Stimulated activated effector memory CD8-positive, alpha-beta T cell treated with anti-CD3 and anti-CD28 coated beads, Interleukin-12 subunit alpha, Interleukin-12 subunit beta, amount 100 ng/mL, for 72 hours (primary cell): ENCODE results near the gene EMP3.
"Not testable (repeated sequence)": the region's sequence is repeated elsewhere in the genome, so short reads cannot be mapped to it uniquely, and the experiment has no call there.

Experiments
- ATAC-seq: fragments of 150-1000 bp; cut with Tn5 transposase; 2 replicates; pipeline ENCODE4 v1.10.0; 2021
- DNase-seq, 2 donors: peaks; one replicate each; pipeline ENCODE4 v3.0.0; 2021 to 2022; ENCODE audit warnings: low spot score in 2 of 2
- H3K27ac Mint-ChIP-seq: one replicate; pipeline ENCODE4 v1.8.0; 2022; ENCODE audit warnings: mild to moderate bottlenecking, mixed read lengths
- H3K36me3 Mint-ChIP-seq: one replicate; pipeline ENCODE4 v1.8.0; 2022; ENCODE audit warnings: mild to moderate bottlenecking, mixed read lengths
- H3K4me1 Mint-ChIP-seq: one replicate; pipeline ENCODE4 v1.8.0; 2022; ENCODE audit warnings: mixed read lengths
- H3K4me3 Mint-ChIP-seq: one replicate; pipeline ENCODE4 v1.8.0; 2022; ENCODE audit warnings: mild to moderate bottlenecking, mixed read lengths
- H3K9me3 Mint-ChIP-seq: one replicate; pipeline ENCODE4 v1.8.0; 2022; ENCODE audit warnings: mixed read lengths

The EMP3 gene

GRCh38 chr19:48325265-48325910, at the start of gene EMP3:
TSS of gene EMP3 (plus strand) at chr19:48325552. CDS start at chr19:48326845, 1,293 bp downstream.
- ATAC-seq (peak; percentile 56), DNase-seq (peak; percentile 48 to 85)
- H3K4me3 Mint-ChIP-seq = peak within 1 kb of the TSS; percentile 98
- peak within 1 kb of the TSS; percentile 98 for H3K27ac Mint-ChIP-seq
- peaks cover 91% of the 10 kb centered on the region for H3K4me1 Mint-ChIP-seq
- H3K9me3 Mint-ChIP-seq = no peaks in the 10 kb centered on the region
- peaks cover 84% of the 10 kb centered on the region for H3K36me3 Mint-ChIP-seq

DNA sequence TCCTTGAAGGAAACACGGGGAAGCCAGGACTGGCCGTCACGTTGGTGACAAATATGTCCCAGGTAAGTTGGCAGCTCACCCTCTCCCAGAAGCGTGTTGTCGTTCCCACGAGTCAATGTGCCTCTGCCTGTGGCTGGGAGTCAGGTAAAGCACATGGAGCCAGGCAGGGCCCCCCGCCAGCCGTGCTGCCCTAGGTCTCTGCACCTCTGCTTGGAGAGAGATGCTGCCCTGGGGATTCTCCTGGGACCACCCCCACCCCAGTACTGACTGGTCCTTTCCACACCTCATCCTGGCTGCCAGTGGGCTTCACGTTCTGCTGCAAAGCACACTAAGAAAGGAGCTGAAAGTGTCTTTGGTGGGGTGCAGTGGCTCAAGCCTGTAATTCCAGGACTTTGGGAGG, 45.6 kb upstream of the EMP3 start:
- ATAC-seq (no peak), DNase-seq (no peak)
- H3K9me3 Mint-ChIP-seq = no peaks in the 10 kb centered on the region
- H3K4me1 Mint-ChIP-seq = no peaks in the 10 kb centered on the region
- no peaks in the 10 kb centered on the region for H3K36me3 Mint-ChIP-seq
- no peak overlapping the region for H3K4me3 Mint-ChIP-seq
- H3K27ac Mint-ChIP-seq = peak overlapping the region; percentile 29

GRCh38 chr19:48283908-48284307, 41.4 kb upstream of the EMP3 start:
- Mint-ChIP-seq H3K4me1 (no peaks in the 10 kb centered on the region), H3K36me3 (no peaks in the 10 kb centered on the region), H3K9me3 (no peaks in the 10 kb centered on the region), H3K27ac (no peak overlapping the region), H3K4me3 (no peak overlapping the region)
- DNase-seq (no peak), ATAC-seq (no peak)

GRCh38 chr19:48284896-48285295, 40.5 kb upstream of the EMP3 start:
- Mint-ChIP-seq H3K27ac (no peak overlapping the region), H3K4me3 (no peak overlapping the region), H3K9me3 (no peaks in the 10 kb centered on the region), H3K36me3 (no peaks in the 10 kb centered on the region), H3K4me1 (no peaks in the 10 kb centered on the region)
- no peak for DNase-seq
- no peak for ATAC-seq

GRCh38 chr19:48287748-48288147, 37.6 kb upstream of the EMP3 start:
- DNase-seq = no peak
- H3K36me3 Mint-ChIP-seq = no peaks in the 10 kb centered on the region
- H3K27ac Mint-ChIP-seq = no peak overlapping the region
- no peak for ATAC-seq
- no peaks in the 10 kb centered on the region for H3K9me3 Mint-ChIP-seq
- no peak overlapping the region for H3K4me3 Mint-ChIP-seq
- no peaks in the 10 kb centered on the region for H3K4me1 Mint-ChIP-seq

DNA sequence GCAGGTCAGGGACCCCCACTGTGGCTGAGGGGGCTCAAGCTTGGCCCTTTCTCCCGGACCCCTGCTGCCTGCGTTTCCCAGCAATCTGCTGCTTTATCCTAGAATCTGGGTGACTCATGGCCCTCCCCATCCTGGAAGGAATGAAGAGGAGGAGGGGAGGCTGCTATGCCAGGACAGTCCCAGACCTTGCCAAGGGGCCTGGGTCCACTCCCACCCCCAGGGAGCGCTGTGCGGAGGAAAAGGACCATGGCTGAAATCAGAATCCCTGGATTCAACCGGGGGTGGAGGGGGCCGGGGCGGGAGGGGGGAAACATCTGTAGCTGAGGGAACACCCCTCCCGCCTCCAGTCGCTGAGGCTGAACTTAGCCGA, 35.0 kb upstream of the EMP3 start:
- H3K36me3 Mint-ChIP-seq = no peaks in the 10 kb centered on the region
- no peak overlapping the region for H3K27ac Mint-ChIP-seq
- H3K4me1 Mint-ChIP-seq = no peaks in the 10 kb centered on the region
- no peak for DNase-seq
- H3K4me3 Mint-ChIP-seq = peak overlapping the region; percentile 68
- no peaks in the 10 kb centered on the region for H3K9me3 Mint-ChIP-seq
- no peak for ATAC-seq

DNA sequence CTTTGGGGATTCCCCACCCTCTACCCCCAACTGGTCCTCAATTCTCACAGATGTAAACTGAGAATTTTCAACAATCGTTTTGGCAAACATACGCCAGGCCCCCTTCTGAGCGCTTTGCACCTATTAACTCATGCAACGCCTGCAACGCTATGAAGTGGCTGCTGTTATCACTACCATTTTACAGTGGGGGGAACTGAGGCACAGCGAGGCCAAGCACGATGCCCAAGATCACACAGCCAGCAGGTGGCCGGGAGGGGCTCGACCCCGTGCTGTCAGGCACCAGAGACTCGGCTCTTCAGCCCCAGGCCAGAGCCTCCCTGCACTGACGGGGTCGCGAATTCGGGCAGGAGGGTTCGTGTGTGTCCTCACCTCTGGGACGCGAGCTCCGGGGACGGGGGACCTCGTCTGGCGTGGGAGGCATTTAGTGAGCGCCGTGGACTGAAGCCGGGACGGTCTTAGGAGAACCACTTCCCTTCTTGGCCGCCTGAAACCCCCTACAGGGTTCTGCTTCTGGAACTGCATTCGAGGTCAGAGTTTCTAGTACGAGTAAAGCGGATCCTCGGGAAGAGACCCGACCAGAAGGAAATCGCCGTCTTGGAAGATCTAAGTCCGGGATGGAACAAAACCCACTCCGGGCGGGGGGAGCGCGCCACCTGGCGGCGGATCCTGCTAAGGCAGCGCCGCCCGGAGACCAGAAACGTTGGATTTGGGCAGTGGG, 34.4 kb upstream of the EMP3 start:
- H3K4me1 Mint-ChIP-seq = no peaks in the 10 kb centered on the region
- H3K9me3 Mint-ChIP-seq = no peaks in the 10 kb centered on the region
- H3K36me3 Mint-ChIP-seq = no peaks in the 10 kb centered on the region
- no peak overlapping the region for H3K27ac Mint-ChIP-seq
- ATAC-seq (peak; percentile 70), DNase-seq (peak; percentile 66 to 81)
- peak overlapping the region; percentile 68 for H3K4me3 Mint-ChIP-seq

GRCh38 chr19:48291489-48291815, 33.9 kb upstream of the EMP3 start:
- H3K4me3 Mint-ChIP-seq = peak overlapping the region; percentile 68
- H3K27ac Mint-ChIP-seq, H3K36me3 Mint-ChIP-seq, H3K4me1 Mint-ChIP-seq, ATAC-seq, H3K9me3 Mint-ChIP-seq, DNase-seq: not testable (repeated sequence)

DNA sequence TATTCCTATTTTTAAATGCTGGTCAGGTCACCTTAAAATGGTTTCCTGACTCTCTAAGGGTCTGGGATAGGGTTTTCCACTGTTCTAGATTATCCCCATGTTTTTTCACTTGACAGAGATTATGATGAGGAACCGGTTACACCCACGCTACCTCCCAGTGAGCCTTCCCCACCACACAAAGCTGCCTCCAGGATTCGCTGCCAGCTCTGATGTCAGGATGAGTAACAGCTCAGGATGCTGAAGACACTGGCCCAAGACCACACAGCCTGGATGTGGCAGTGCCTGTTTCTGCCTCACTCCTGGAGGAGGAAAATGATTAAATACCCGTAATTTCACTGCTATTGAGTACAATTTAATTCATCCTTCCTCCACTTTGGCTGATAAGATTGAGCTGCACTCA, 32.6 kb upstream of the EMP3 start:
- ATAC-seq (no peak), DNase-seq (no peak)
- Mint-ChIP-seq H3K9me3 (no peaks in the 10 kb centered on the region), H3K27ac (no peak overlapping the region), H3K4me3 (no peak overlapping the region), H3K4me1 (no peaks in the 10 kb centered on the region), H3K36me3 (no peaks in the 10 kb centered on the region)

DNA sequence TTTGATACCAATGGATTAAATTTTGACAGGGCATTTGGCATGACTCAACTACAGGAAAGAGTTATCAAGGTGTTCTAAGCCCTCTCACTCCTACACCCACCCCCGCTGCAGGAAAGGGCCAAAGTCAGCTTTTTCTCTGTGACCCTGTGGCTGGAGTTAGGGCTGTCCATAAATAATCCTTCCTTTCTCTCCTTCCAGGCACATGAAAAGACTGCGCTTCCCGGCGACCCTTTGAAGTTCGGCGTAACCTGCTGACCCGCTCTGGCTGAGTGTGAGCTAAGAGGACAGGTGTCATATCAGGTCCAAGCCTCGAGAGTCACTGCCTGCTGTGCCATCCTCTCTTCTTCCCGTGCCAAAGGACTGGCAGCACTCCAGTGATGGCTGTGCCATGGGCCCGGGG, 29.9 kb upstream of the EMP3 start:
- no peak for ATAC-seq
- H3K4me1 Mint-ChIP-seq = no peaks in the 10 kb centered on the region
- no peaks in the 10 kb centered on the region for H3K36me3 Mint-ChIP-seq
- no peak overlapping the region for H3K27ac Mint-ChIP-seq
- no peak for DNase-seq
- no peak overlapping the region for H3K4me3 Mint-ChIP-seq
- H3K9me3 Mint-ChIP-seq = no peaks in the 10 kb centered on the region

GRCh38 chr19:48296963-48297734, 28.2 kb upstream of the EMP3 start:
- no peaks in the 10 kb centered on the region for H3K36me3 Mint-ChIP-seq
- H3K4me3 Mint-ChIP-seq = no peak overlapping the region
- ATAC-seq = no peak
- H3K4me1 Mint-ChIP-seq = no peaks in the 10 kb centered on the region
- H3K9me3 Mint-ChIP-seq = no peaks in the 10 kb centered on the region
- DNase-seq = no peak
- H3K27ac Mint-ChIP-seq = no peak overlapping the region

DNA sequence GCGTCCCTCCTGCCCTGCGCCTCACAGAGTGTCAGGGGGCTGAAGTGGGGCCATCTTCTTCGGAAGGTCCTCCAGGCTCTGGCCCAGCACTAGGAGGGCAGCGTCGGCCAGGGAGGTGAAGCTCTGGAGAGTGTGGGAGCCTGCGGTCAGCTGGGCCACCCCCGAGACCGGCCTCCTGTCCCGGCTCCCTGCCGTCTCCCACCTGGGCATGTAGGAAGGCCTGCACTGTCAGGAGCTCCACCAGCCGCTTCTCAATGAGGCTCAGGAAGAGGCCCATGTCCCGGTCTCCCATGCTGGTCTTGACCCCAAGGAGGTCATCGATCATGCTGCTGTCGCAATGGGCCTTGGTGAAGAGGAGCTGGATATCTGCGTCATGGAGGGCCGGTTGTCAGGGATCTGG, 27.4 kb upstream of the EMP3 start:
- Mint-ChIP-seq H3K27ac (no peak overlapping the region), H3K36me3 (no peaks in the 10 kb centered on the region), H3K4me3 (no peak overlapping the region), H3K4me1 (no peaks in the 10 kb centered on the region), H3K9me3 (no peaks in the 10 kb centered on the region)
- ATAC-seq = no peak
- no peak for DNase-seq

GRCh38 chr19:48301886-48302599, 23.3 kb upstream of the EMP3 start:
- H3K4me3 Mint-ChIP-seq = no peak overlapping the region
- ATAC-seq (no peak), DNase-seq (no peak)
- H3K4me1 Mint-ChIP-seq = no peaks in the 10 kb centered on the region
- no peak overlapping the region for H3K27ac Mint-ChIP-seq
- H3K9me3 Mint-ChIP-seq = no peaks in the 10 kb centered on the region
- no peaks in the 10 kb centered on the region for H3K36me3 Mint-ChIP-seq

DNA sequence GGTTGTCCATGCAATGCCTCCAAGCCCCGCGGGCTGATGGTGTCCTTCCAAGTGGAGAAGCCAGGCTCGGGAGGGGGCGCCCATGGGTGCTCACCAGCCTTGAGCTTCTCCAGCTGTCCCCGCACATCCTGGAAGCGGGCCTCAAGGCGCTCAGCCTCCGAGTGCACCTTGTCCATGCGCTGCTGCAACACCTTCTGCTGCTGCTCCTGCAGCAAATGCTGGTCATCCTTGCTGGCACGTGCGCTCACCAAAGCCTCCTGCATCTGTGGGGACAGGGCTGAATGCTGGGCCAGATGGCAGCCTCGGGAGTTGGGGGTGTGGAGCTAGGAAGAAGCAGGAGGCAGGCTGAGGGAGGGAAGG, 22.8 kb upstream of the EMP3 start:
- H3K4me1 Mint-ChIP-seq = no peaks in the 10 kb centered on the region
- no peak for DNase-seq
- no peaks in the 10 kb centered on the region for H3K36me3 Mint-ChIP-seq
- H3K9me3 Mint-ChIP-seq = no peaks in the 10 kb centered on the region
- no peak overlapping the region for H3K27ac Mint-ChIP-seq
- ATAC-seq = no peak
- H3K4me3 Mint-ChIP-seq = no peak overlapping the region

- H3K4me1 Mint-ChIP-seq = no peaks in the 10 kb centered on the region
- H3K9me3 Mint-ChIP-seq = no peaks in the 10 kb centered on the region
- H3K4me3 Mint-ChIP-seq = no peak overlapping the region
- no peak overlapping the region for H3K27ac Mint-ChIP-seq
- H3K36me3 Mint-ChIP-seq = no peaks in the 10 kb centered on the region
- no peak for DNase-seq
- ATAC-seq = peak; percentile 8
These were observed 22.0 kb upstream of the EMP3 start for GRCh38 chr19:48303367-48303766.
